Astrocyte of the spinal cord (primary cell): Measurements from ENCODE around the gene EPC1.
A peak's percentile ranks its signal among the peaks of the same experiment; 100 is the strongest.

Source experiments
- DNase-seq: peaks from one replicate; pipeline ENCODE4 v3.0.0; 2011; ENCODE audit warnings: low read depth, low spot score
- H3K4me3 ChIP-seq: 2 replicates; pipeline ENCODE4 v1.5.1; 2011; ENCODE audit warnings: low read depth, mild to moderate bottlenecking, low read length, moderate library complexity
- CTCF ChIP-seq: IDR thresholded peaks from 2 replicates; pipeline ENCODE4 v1.5.1; 2012; ENCODE audit warnings: low read depth, mild to moderate bottlenecking, low read length, inconsistent platforms
- in situ Hi-C: cut with HindIII; loops from 2 replicates; pipeline ENCODE4 v1.10.0; 2017; ENCODE audit warnings: low sequenced_read_pairs

The EPC1 gene

GRCh38 chr10:32376771-32377170 is 29.8 kb upstream of the EPC1 start:
- DNase-seq: no peak
- in situ Hi-C loops: no loop called here
- H3K4me3 ChIP-seq: peak overlapping the region; percentile 81
- TF ChIP-seq CTCF: no peak

- TF ChIP-seq CTCF: no peak
- DNase-seq: no peak
- in situ Hi-C loops: no loop called here
- H3K4me3 ChIP-seq: peak overlapping the region; percentile 81
Measured at GRCh38 chr10:32376097-32376496, 29.1 kb upstream of the EPC1 start.

- no peak overlapping the region for H3K4me3 ChIP-seq
- DNase-seq: no peak
- TF ChIP-seq CTCF: no peak
- in situ Hi-C loops: no loop called here
Measured at GRCh38 chr10:32375631-32376030, 28.7 kb upstream of the EPC1 start.

GRCh38 chr10:32374605-32375004 is 27.6 kb upstream of the EPC1 start:
- no peak overlapping the region for H3K4me3 ChIP-seq
- no peak for TF ChIP-seq CTCF
- no peak for DNase-seq
- in situ Hi-C loops: no loop called here

GRCh38 chr10:32373496-32373895 is 26.5 kb upstream of the EPC1 start:
- TF ChIP-seq CTCF: no peak
- in situ Hi-C loops: no loop called here
- DNase-seq: no peak
- no peak overlapping the region for H3K4me3 ChIP-seq

- H3K4me3 ChIP-seq: no peak overlapping the region
- in situ Hi-C loops: no loop called here
- no peak for DNase-seq
- no peak for TF ChIP-seq CTCF
Measured at GRCh38 chr10:32373031-32373430, 26.1 kb upstream of the EPC1 start.
